Measurements from ENCODE around the gene KLHL3.
"Not testable (repeated sequence)": the region's sequence is repeated elsewhere in the genome, so short reads cannot be mapped to it uniquely, and the experiment has no call there.

KLHL3 gene

DNA sequence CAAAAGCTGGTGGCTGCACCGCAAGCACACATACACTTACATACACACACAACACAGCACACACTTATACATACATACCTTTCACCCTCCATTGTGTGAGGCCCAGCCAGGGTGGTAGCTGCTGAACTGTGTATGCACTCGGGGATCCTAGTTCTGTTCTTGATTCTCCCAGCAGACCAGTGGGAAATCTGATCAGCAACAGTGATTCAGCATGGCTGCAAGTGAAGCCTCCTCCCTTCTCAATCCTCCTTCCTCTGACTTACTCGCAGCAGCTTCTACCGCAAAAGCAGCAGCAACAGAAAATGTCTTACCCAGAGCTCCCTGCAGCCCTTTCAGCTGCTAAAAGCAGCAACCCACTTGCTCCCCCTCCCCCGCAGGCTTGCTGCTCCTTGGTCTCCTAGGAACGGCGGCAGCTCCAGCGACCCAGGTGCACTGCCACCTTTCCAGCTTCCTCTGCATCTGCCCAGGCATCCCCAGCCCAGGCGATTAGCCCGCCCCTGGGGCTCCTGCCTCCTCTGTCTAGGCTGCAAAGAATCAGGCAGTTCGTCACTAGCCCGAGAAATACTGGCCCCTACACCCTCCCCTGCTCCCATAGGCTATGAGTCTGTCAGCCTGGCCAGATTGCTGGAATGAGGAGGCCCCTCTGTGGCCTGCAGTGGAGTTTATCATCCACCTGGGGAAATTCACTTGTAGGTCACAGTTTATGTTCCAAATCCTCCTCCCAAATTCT, at the start of gene KLHL3:
KLHL3 (minus strand) TSS at position 535 of the 730 bp plus-strand sequence; CDS start at position 92, 443 bp downstream.
- peak; percentile 11 for DNase-seq (ENCODE audit: low read depth)

- no peak for DNase-seq (ENCODE audit: low read depth)
Measured at GRCh38 chr5:137782984-137783536, 47.2 kb upstream of the KLHL3 start.

DNA sequence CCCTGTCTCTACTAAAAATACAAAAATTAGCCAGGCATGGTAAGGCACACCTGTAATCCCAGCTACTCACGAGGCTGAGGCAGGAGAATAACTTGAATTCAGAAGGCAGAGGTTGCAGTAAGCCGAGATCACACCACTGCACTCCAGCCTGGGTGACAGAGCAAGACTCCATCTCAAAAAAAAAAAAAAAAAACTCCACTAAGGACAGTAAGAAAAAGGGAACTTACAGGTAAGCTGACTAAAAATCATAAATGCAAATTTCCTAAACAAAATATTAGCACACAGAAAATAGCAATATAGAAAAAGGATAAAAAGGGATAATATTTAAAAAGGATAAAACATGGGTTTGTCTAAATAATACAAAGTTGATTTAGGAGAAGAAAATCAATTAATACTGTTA, 46.2 kb upstream of the KLHL3 start:
- no peak for DNase-seq (ENCODE audit: low read depth)

- DNase-seq (ENCODE audit: low read depth): no peak
Measured at GRCh38 chr5:137778772-137779564, 43.1 kb upstream of the KLHL3 start.

DNA sequence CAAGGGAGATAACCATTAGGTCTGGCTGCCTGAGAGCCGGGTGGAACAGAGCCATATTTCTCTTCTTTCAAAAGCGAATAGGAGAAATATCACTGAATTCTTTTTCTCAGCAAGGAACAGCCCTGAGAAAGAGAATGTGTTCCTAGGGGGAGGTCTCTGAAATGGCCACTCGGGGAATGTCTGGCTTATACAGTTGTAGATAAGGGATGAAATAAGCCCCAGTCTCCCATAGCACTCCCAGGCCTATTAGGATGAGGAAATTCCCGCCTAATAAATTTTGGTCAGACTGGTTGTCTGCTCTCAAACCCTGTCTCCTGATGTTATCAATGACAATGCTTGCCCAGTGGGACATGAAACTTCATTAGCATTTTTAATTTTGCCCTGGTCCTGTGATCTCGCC, 32.0 kb upstream of the KLHL3 start:
- not testable (repeated sequence) for DNase-seq (ENCODE audit: low read depth)

DNA sequence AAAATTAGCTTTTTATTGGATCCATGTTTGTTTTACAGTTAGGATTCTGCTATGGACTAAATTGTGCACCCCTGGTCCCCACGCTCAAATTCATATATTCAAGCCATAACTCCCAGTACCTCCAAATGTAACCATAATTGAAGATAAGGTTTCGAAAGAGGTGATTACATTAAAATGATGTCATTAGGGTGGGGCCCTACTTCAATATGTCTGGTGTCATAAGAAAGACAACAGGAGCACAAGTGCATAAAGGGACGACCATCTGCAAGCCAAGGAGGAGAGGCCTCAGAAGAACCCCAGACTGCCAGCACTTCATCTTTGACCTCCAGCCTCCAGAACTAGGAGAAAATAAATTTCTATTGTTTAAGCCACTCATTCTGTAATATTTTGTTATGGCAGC, 25.7 kb upstream of the KLHL3 start:
- no peak for DNase-seq (ENCODE audit: low read depth)

- no peak for DNase-seq (ENCODE audit: low read depth)
Measured at GRCh38 chr5:137760719-137761516, 25.0 kb upstream of the KLHL3 start.

GRCh38 chr5:137760294-137760693, 24.4 kb upstream of the KLHL3 start:
- DNase-seq (ENCODE audit: low read depth): no peak

DNA sequence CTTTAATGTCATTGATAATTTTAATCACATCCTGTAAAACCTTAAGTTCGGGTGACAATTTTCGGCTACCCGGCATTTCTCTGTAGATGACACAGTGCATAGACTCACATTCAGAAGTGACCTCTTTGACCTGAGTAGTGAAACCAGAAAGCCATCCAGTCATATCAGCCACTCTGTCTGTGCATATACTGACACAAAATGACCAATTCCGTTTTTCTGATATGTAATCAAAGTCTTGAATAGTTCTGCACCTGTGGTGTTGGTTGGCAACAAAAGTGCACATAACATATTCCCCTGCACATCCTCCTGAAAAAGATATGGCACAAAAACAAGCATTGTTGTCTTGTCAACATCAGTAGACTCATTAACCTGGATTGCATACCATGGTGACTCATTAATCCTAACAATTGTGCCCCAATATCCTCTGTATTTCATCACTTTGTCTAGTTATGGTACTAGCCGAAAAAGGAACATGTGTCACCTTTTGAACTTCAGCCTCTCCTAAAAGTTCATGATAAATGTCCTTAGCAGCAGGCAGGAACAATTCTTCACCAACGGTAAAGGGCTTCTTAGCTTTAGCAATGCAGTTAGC, 22.9 kb upstream of the KLHL3 start:
- no peak for DNase-seq (ENCODE audit: low read depth)

DNA sequence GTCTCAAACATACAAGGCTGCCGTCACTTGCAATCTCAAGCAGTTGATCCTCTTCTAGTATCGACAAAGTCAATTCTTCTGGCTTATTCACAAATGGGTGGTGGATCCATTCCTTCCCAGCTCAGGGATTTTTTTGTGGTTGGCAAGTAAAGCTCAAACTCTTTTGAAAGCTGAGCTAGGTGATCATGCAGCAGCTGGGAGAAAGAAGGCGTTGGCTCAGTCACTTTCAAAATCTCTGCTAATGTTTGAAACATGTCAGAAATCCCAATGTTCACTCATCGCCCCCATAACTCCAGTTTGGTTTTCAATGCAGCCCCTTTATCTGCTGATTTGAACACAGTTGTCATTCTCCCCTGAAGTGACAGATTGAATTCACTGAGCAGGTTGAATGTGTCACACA, 22.2 kb upstream of the KLHL3 start:
- DNase-seq (ENCODE audit: low read depth): no peak

GRCh38 chr5:137757634-137758033, 21.7 kb upstream of the KLHL3 start:
- DNase-seq (ENCODE audit: low read depth): no peak

DNA sequence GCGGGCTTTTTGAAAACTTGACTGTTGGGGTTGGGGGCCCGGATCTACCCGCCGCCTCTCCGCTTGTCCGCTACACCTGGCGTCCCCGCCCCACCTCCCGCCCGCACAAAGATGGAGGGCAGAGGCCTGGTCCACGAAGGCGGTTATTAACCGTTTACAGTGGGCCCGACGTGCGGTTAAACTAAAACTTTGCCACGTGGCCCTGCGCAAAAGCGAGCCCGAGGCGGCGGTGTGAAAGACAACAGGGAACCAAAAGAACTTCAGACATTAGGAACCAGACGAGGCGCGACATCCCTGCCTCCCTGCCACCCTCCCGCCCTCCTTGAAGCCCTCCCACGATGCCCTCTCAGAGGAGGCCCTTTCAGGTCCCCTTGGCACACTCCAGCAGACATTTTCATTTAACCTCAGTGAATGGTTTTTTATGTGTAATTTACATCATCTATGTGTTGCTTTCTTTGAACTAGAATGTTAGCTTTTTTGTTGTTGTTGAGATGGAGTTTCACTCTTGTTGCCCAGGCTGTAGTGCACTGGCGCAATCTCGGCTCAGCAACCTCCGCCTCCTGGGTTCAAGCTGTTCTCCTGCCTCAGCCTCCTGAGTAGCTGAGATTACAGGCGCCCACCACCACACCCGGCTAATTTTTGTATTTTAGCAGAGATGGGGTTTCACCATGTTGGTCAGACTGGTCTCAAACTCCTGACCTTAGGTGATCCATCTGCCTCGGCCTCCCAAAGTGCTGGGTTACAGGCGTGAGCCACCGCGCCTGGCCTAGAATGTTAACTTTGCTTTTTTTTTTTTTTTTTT, 19.3 kb upstream of the KLHL3 start:
- no peak for DNase-seq (ENCODE audit: low read depth)

DNA sequence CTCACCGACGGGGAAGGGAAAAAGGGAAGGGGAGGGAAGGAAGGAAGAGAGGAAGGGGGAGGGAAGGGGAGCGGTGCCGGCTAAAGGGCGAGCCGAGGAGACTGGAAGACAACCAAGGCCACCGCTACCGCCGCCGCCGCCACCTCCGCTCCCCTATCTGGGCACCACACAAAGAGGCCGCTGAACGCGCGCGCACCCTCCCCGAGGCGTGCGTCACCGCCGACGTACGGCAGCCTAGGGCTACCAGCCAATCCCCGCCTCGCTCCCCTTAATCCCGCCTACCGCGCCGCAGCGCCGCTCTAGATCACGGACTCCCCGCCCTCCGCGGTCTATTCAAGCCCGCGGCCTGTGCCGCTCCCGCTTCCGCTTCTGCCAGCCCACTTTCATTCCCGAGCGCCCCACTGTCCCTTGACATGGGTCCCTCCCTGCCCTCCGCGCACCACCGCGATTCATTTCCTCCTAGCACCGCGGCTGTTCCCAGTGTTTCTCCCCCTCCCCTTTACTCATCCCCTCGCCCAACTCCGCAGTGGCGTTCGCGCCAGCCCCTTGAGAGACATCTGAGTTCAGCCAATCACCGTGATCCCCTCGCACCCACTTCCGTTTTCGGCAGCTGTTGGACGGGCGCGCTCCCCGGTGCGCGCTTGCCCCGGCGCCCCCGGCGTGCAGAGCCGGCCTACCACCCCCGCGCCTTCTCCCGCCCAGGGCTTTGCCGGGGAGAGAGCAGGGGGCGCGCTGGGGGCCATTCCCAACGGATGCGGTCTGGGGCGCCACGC, 18.5 kb upstream of the KLHL3 start, which contains the start of gene HNRNPA0:
HNRNPA0 (minus strand) TSS at position 176 of the 773 bp plus-strand sequence. CDS start 297 bp downstream, outside the sequence.
- DNase-seq (ENCODE audit: low read depth): peak; percentile 97

GRCh38 chr5:137753691-137754187, 17.9 kb upstream of the KLHL3 start:
- DNase-seq (ENCODE audit: low read depth): peak; percentile 20

DNA sequence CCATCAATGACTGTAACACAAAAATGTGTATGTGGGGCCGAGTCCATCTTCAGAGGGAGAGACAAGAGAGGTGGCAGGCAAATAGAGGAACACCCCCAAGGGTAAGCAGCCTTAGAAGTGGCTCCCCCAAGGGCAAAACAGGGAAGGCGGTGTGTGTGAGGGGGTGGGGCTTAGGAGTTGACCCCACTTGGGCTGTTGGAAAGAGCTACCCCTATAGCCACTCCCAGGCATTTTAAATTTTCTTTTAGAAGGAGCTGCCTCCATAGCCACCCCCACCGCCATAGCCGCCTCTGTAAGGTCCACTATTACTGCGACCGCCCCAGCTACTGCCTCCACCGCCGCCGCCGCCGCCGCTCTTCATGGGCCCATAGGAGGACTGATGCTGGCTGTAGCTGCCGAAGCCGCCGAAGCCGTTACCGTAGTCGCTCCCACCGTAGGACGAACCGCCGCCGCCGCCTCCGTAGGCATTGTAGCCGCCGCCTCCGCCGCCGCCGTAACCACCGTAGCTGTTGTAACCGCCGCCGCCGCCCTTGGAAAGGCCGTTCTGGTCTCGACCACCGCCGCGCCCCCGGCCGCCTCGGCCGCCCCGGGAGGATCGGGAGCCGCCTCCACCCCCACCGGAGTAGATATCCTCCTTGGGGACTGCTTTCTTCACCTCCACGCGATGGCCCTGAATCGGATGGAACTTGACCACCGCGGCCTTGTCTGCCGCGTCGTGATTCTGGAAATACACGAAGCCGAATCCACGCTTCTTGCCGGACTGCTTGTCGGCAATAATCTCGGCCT, 17.2 kb upstream of the KLHL3 start:
- peak; percentile 28 for DNase-seq (ENCODE audit: low read depth)

DNA sequence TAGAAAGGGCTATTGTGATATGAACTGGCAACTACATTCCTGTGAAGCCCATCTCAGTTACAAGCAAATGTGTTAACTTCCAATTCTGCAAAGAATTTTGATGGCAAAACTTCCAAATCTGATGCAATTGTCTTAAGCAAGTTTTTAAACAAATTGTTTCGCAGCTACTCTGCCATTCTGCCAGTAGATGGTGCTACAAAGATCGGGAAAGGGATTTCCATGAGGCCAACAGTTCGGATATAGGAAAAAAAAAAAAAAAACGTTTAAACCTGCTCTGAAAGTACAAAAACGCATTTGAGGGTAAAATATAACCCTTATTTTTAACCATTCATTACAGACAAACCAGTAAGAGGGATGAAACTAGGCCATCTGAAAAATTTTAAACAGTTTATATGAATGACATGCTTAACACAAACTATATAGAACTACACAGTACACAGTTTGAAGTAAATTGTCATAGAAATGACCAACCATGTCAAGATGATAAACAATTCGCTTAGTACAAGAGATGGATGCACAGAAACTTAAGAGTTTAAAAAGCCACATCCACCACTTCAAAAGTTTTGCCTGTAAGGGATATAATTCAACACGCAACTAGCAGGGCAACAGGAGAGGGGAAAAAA, 16.1 kb upstream of the KLHL3 start:
- DNase-seq (ENCODE audit: low read depth): no peak

- no peak for DNase-seq (ENCODE audit: low read depth)
Measured at GRCh38 chr5:137750436-137750835, 14.5 kb upstream of the KLHL3 start.

- DNase-seq (ENCODE audit: low read depth): no peak
Measured at GRCh38 chr5:137747848-137748247, 12.0 kb upstream of the KLHL3 start.
